Coronary artery (tissue), 2 donors: ENCODE measurements around the gene MYH15.

Source experiments
- DNase-seq: peaks from one replicate; pipeline ENCODE4 v3.0.0-alpha.2; 2017; ENCODE audit warnings: low spot score
- H3K27ac ChIP-seq, 2 donors: fragments of 200-600 bp; sonication (generic); one replicate each; pipeline ENCODE4 v1.5.1; 2016 to 2019
- H3K4me3 ChIP-seq: fragments of 200-600 bp; sonication (generic); 2 replicates; pipeline ENCODE4 v1.5.1; 2016; ENCODE audit warnings: mild to moderate bottlenecking, moderate library complexity
- CTCF ChIP-seq: fragments of 200-600 bp; sonication (generic); IDR thresholded peaks from one replicate; pipeline ENCODE4 v1.5.1; 2019; ENCODE audit warnings: antibody characterized with exemption

Gene MYH15

DNA sequence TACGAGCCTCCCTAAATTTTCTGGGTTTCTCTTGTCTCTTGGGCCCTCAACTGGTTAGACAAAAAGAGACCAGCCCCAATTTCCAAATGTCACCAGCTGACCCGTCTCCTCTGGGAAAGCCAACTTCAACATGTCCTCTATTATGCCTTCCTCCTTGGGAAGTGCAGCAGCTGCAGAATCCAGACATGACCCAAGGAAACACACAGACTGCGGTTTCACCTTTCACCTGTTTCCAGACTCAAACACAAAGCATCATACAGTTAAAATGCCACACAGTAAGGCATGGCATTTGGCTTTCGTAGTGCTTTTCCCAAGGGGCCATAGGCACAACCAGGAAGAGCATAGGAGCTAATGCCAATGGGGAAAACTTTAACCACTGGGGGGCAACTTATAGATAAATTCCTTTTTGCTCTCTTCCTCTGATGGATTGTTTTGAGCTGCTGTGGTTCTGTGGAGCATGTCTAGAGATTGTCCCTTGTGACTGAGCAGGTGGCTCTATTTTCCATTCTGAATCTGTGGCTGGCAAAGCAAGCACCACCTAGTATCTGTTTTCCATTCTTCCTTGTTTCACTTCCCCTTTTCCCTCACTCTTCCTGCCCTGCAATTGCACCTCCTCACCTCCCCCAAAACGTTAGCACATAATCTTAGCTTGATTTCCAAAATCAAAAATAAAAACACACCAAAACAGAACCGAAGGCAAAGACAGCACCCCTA lies 164.7 kb downstream of the MYH15 start:
- DNase-seq = no peak
- TF ChIP-seq CTCF = no peak

GRCh38 chr3:108343491-108343890 lies 166.9 kb downstream of the MYH15 start:
- no peak for TF ChIP-seq CTCF
- no peak overlapping the region for H3K4me3 ChIP-seq
- no peak for DNase-seq

More for the DNA sequence above, 164.7 kb downstream of the MYH15 start:
- Histone ChIP-seq H3K4me3 (no peak overlapping the region), H3K27ac (no peak overlapping the region)

GRCh38 chr3:108342837-108343486 lies 167.4 kb downstream of the MYH15 start:
- Histone ChIP-seq H3K27ac (no peak overlapping the region), H3K4me3 (no peak overlapping the region)
- TF ChIP-seq CTCF = no peak
- DNase-seq = no peak

More at GRCh38 chr3:108343491-108343890, 166.9 kb downstream of the MYH15 start:
- H3K27ac ChIP-seq = no peak overlapping the region

GRCh38 chr3:108341911-108342310 lies 168.5 kb downstream of the MYH15 start:
- H3K4me3 ChIP-seq = no peak overlapping the region
- DNase-seq = no peak
- no peak for TF ChIP-seq CTCF
- no peak overlapping the region for H3K27ac ChIP-seq

- Histone ChIP-seq H3K4me3 (no peak overlapping the region), H3K27ac (no peak overlapping the region)
- no peak for TF ChIP-seq CTCF
- no peak for DNase-seq
Observed at GRCh38 chr3:108338901-108339545, 171.4 kb downstream of the MYH15 start.

- Histone ChIP-seq H3K27ac (no peak overlapping the region), H3K4me3 (no peak overlapping the region)
- no peak for DNase-seq
- TF ChIP-seq CTCF = no peak
Observed at GRCh38 chr3:108334701-108335100, 175.7 kb downstream of the MYH15 start.
